ENCODE data around the gene NTRK2.

NTRK2 gene

GRCh38 chr9:84866396-84867175 is 197.1 kb downstream of the NTRK2 start:
- no peak for TF ChIP-seq CTCF (conservative IDR thresholded peaks at IDR 0.05; ENCODE audit: low read depth, low read length)
- H3K4me3 ChIP-seq (ENCODE audit: low read length) = no peak overlapping the region
- DNase-seq (ENCODE audit: low read depth) = no peak

DNA sequence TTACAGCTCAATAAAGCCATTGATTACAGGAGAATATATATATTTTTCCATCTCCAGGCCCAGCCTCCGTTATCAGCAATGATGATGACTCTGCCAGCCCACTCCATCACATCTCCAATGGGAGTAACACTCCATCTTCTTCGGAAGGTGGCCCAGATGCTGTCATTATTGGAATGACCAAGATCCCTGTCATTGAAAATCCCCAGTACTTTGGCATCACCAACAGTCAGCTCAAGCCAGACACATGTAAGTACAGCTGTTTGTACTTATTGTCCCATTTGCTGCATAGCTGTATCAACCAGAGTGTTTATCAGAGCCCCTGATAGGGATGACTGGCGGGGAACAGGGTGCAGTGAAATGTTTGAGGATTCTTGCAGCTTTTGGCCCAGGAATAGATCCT is 197.7 kb downstream of the NTRK2 start:
- TF ChIP-seq CTCF (conservative IDR thresholded peaks at IDR 0.05; ENCODE audit: low read depth, low read length) = no peak
- DNase-seq (ENCODE audit: low read depth) = no peak
- H3K4me3 ChIP-seq (ENCODE audit: low read length) = no peak overlapping the region

DNA sequence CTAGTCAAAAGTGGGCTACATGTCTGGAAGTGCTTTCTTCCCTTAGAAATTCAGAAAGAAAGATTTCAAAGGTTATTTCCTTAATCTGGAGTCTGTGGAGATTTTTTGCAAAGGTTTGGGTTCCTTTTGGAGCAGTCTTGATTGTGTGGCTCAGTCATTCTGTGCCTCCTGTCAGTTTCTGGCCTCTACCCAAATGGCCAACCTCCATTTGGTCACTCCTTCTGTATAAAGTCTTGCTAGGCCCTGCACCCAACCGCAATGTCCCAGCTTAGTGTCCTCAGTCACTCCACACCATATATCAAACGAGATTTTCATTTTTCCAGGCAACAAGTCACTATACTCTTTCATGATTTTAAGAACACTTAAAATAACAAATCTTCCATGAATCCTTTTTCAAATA is 199.6 kb downstream of the NTRK2 start:
- TF ChIP-seq CTCF (conservative IDR thresholded peaks at IDR 0.05; ENCODE audit: low read depth, low read length) = no peak
- no peak for DNase-seq (ENCODE audit: low read depth)
- H3K4me3 ChIP-seq (ENCODE audit: low read length) = no peak overlapping the region

DNA sequence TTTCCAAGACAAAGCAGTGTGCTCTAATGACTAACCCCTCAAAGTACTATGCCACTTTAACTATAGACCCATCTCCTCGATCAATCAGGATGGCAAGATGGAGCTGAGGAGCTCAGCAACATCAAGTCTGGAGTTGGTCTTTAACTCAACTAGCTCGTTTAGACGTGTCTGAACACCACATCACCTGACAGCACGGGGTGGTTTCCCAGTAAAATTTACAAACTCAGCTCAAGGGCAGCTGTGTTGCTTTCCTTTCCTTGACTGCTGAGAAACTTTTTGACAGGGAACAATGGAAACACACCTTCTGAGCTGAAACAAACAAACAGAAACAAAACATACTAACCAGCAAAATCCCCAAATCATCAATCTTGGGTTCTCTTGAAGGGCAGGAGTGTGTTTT is 202.5 kb downstream of the NTRK2 start:
- no peak for DNase-seq (ENCODE audit: low read depth)
- no peak overlapping the region for H3K4me3 ChIP-seq (ENCODE audit: low read length)
- no peak for TF ChIP-seq CTCF (conservative IDR thresholded peaks at IDR 0.05; ENCODE audit: low read depth, low read length)

GRCh38 chr9:84874022-84874421 is 204.5 kb downstream of the NTRK2 start:
- no peak for TF ChIP-seq CTCF (conservative IDR thresholded peaks at IDR 0.05; ENCODE audit: low read depth, low read length)
- DNase-seq (ENCODE audit: low read depth) = no peak
- H3K4me3 ChIP-seq (ENCODE audit: low read length) = no peak overlapping the region

DNA sequence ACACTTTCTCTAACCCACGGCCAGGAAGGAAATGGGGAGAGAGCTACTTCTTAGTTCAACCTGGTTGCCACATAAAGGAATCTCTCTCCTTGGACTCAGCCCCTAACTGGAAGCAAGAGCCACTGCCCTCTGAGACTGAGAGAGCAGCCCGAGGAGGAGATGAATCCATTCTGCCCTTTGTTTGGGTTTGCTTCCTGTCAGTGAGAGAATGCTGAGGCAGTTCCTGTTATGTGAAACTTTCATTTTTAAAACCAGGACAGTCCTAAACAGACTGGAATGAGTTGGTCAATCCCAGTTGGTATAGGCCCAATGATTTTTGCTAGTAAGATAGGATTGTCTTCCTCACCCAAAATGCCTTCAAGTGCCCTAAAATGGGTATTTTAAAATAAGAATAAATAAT is 205.1 kb downstream of the NTRK2 start:
- TF ChIP-seq CTCF (conservative IDR thresholded peaks at IDR 0.05; ENCODE audit: low read depth, low read length) = no peak
- H3K4me3 ChIP-seq (ENCODE audit: low read length) = no peak overlapping the region
- no peak for DNase-seq (ENCODE audit: low read depth)

- H3K4me3 ChIP-seq (ENCODE audit: low read length) = no peak overlapping the region
- no peak for TF ChIP-seq CTCF (conservative IDR thresholded peaks at IDR 0.05; ENCODE audit: low read depth, low read length)
- no peak for DNase-seq (ENCODE audit: low read depth)
Observed at GRCh38 chr9:84875193-84875592, 205.7 kb downstream of the NTRK2 start.
